Brain microvascular endothelial cell (primary cell): ENCODE data around the gene CACNA1B.
"Not testable (repeated sequence)": the region's sequence is repeated elsewhere in the genome, so short reads cannot be mapped to it uniquely, and the experiment has no call there.

Experiments
- DNase-seq: peaks from one replicate; pipeline ENCODE4 v3.0.0-alpha.2; 2020
- H3K27ac ChIP-seq: fragments of 250-450 bp; sonication (Bioruptor Pico); 2 replicates; pipeline ENCODE4 v1.5.1; 2020; ENCODE audit warnings: mild to moderate bottlenecking, moderate library complexity
- H3K27me3 ChIP-seq: fragments of 250-450 bp; sonication (Bioruptor Pico); replicated peaks from 2 replicates; pipeline ENCODE4 v1.5.1; 2020; ENCODE audit warnings: mild to moderate bottlenecking
- H3K36me3 ChIP-seq: fragments of 250-450 bp; sonication (Bioruptor Pico); replicated peaks from 2 replicates; pipeline ENCODE4 v1.5.1; 2020; ENCODE audit warnings: mild to moderate bottlenecking
- H3K4me3 ChIP-seq: 2 replicates; pipeline ENCODE4 v1.5.1; 2011; ENCODE audit warnings: low read depth, mild to moderate bottlenecking, control low read depth, low read length, moderate library complexity
- CTCF ChIP-seq: IDR thresholded peaks from 2 replicates; pipeline ENCODE4 v1.5.1; 2011; ENCODE audit warnings: low read depth, mild to moderate bottlenecking, moderate library complexity, low read length, control low read depth, inconsistent platforms; ENCODE audit errors: missing control alignments
- in situ Hi-C: cut with HindIII; loops from 2 replicates; pipeline ENCODE4 v1.10.0; 2017; ENCODE audit warnings: low sequenced_read_pairs, low pct_ligation_motif_present

The CACNA1B gene

GRCh38 chr9:138105561-138106505 is 228.3 kb downstream of the CACNA1B start:
- Histone ChIP-seq H3K36me3 (no peaks in the 10 kb centered on the region), H3K27me3 (no peaks in the 10 kb centered on the region), H3K4me3 (no peak overlapping the region), H3K27ac (no peak overlapping the region)
- no peak for DNase-seq
- TF ChIP-seq CTCF, result no peak
- in situ Hi-C loops, result no loop called here

- H3K36me3 ChIP-seq, H3K4me3 ChIP-seq, DNase-seq, H3K27ac ChIP-seq, in situ Hi-C loops, H3K27me3 ChIP-seq: not testable (repeated sequence)
These were observed 229.5 kb downstream of the CACNA1B start for GRCh38 chr9:138107039-138107438.

GRCh38 chr9:138111607-138112006 is 234.0 kb downstream of the CACNA1B start:
- H3K27ac ChIP-seq, result no peak overlapping the region
- in situ Hi-C loops, result no loop called here
- no peak overlapping the region for H3K4me3 ChIP-seq
- H3K27me3 ChIP-seq, result no peaks in the 10 kb centered on the region
- no peak for TF ChIP-seq CTCF
- no peak for DNase-seq
- H3K36me3 ChIP-seq, result no peaks in the 10 kb centered on the region

- Histone ChIP-seq H3K27ac (no peak overlapping the region), H3K27me3 (no peaks in the 10 kb centered on the region), H3K36me3 (no peaks in the 10 kb centered on the region), H3K4me3 (no peak overlapping the region)
- in situ Hi-C loops, result no loop called here
- DNase-seq, result no peak
- no peak for TF ChIP-seq CTCF
These were observed 234.6 kb downstream of the CACNA1B start for GRCh38 chr9:138112090-138112748.

GRCh38 chr9:138112791-138113600 is 235.4 kb downstream of the CACNA1B start:
- DNase-seq, result no peak
- in situ Hi-C loops, result no loop called here
- TF ChIP-seq CTCF, result no peak
- no peak overlapping the region for H3K27ac ChIP-seq
- no peaks in the 10 kb centered on the region for H3K27me3 ChIP-seq
- H3K4me3 ChIP-seq, result no peak overlapping the region
- H3K36me3 ChIP-seq, result no peaks in the 10 kb centered on the region

- DNase-seq, in situ Hi-C loops, H3K36me3 ChIP-seq, H3K27me3 ChIP-seq, H3K4me3 ChIP-seq, H3K27ac ChIP-seq: not testable (repeated sequence)
These were observed 236.2 kb downstream of the CACNA1B start for GRCh38 chr9:138113701-138114325.
